ENCODE results near the gene TRPC3. TPM values are rescaled to one million over a fixed set of nuclear protein-coding genes. Genes with fewer than 3 reads are reported as not detected.
A peak's percentile ranks its signal among the peaks of the same experiment; 100 is the strongest.

TRPC3 gene
- total RNA-seq, 2 experiments from 2014 or later = not detected

GRCh38 chr4:121908346-121908745 is 43.5 kb downstream of the TRPC3 start:
- CTCF ChIA-PET = no interaction called here
- H3K36me3 Mint-ChIP-seq (ENCODE audit: low read depth) = no peaks in the 10 kb centered on the region
- Histone ChIP-seq H3K9me3 (ENCODE audit: control insufficient read depth in 1 of 2, insufficient read depth in 1 of 2, low read length in 2 of 2) (no peaks in the 10 kb centered on the region), H3K27ac (ENCODE audit: low read depth in 1 of 2, low read length in 2 of 2) (no peak overlapping the region), H3K27me3 (ENCODE audit: control insufficient read depth in 1 of 2, insufficient read depth in 2 of 2, low read length in 2 of 2) (peaks cover 0 to 12% of the 10 kb centered on the region in 2 experiments), H3K4me1 (ENCODE audit: insufficient read depth, low read length) (no peaks in the 10 kb centered on the region), H3K36me3 (ENCODE audit: insufficient read depth, low read length) (no peaks in the 10 kb centered on the region), H3K4me3 (ENCODE audit: low read length) (no peak overlapping the region)
- no peaks in the 10 kb centered on the region for H3K9me3 Mint-ChIP-seq
- H3K4me3 Mint-ChIP-seq = no peak overlapping the region
- DNase-seq (no peak), ATAC-seq (ENCODE audit: poor library complexity) (no peak)
- H3K27ac Mint-ChIP-seq = no peak overlapping the region
- H3K27me3 Mint-ChIP-seq = peaks cover 14% of the 10 kb centered on the region
- TF ChIP-seq, protein P1, sequence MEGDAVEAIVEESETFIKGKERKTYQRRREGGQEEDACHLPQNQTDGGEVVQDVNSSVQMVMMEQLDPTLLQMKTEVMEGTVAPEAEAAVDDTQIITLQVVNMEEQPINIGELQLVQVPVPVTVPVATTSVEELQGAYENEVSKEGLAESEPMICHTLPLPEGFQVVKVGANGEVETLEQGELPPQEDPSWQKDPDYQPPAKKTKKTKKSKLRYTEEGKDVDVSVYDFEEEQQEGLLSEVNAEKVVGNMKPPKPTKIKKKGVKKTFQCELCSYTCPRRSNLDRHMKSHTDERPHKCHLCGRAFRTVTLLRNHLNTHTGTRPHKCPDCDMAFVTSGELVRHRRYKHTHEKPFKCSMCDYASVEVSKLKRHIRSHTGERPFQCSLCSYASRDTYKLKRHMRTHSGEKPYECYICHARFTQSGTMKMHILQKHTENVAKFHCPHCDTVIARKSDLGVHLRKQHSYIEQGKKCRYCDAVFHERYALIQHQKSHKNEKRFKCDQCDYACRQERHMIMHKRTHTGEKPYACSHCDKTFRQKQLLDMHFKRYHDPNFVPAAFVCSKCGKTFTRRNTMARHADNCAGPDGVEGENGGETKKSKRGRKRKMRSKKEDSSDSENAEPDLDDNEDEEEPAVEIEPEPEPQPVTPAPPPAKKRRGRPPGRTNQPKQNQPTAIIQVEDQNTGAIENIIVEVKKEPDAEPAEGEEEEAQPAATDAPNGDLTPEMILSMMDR (IDR thresholded peaks at IDR 0.05) = no peak
- POLR2A ChIA-PET = no interaction called here
- intact Hi-C loops (cut with DNase I, micrococcal nuclease) = loop anchor here (10.0 kb wide), 2 partner anchors 96 to 306 kb away; no protein-coding TSS in a partner anchor
- no peaks in the 10 kb centered on the region for H3K4me1 Mint-ChIP-seq (ENCODE audit: low read depth)

DNA sequence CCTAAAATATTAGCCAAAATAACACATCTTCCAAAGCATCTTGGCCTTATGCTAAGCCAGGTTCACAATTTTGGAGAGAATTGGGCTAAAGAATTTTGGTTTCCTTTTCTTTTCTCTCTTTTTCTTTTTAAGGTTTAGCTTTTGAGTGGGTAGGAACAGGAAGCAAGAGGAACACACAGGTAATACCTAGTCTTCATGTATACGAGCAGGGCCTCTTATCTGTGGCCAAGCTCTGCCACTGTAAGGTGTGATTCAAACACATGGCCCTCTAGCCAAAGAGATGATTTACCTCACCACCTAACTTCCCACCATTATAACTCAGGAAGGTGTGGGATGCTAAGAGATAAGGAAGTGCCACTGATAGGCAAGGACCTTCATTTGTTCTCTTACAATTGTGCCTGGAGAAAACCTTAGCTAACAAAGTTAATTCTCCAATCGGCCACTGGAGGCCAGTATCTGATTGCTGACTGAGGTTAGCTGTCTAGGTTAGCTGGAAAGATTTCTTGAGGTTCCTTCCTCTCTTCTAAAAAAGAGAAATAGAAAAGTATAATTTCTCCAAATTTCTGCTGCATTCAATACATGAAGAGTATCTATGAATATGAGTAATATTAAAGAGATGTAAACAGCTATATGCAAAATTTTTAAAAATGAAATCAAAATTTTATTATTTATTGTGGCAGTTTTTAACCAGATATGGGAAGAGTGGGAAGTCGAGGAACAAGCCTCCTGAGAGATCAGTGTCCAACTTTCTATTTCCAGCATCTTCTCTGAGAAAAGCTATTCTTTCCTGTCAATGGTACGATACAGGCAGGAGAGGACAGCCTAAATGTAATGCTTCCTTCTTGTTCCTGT is 51.5 kb downstream of the TRPC3 start:
- no peaks in the 10 kb centered on the region for H3K36me3 Mint-ChIP-seq (ENCODE audit: low read depth)
- CTCF ChIA-PET = interaction anchor here (0.8 to 1.6 kb wide), 11 partner anchors 9 to 1019 kb away, joined by 3 to 6 read pairs (median 4); no protein-coding TSS in a partner anchor

GRCh38 chr4:121898150-121898549 is 53.7 kb downstream of the TRPC3 start:
- no peaks in the 10 kb centered on the region for H3K9me3 Mint-ChIP-seq
- no peaks in the 10 kb centered on the region for H3K36me3 ChIP-seq (ENCODE audit: insufficient read depth, low read length)
- H3K4me1 Mint-ChIP-seq (ENCODE audit: low read depth) = peaks cover 12% of the 10 kb centered on the region
- H3K27me3 ChIP-seq (ENCODE audit: control insufficient read depth in 1 of 2, insufficient read depth in 2 of 2, low read length in 2 of 2) = no peaks in the 10 kb centered on the region
- peak; percentile 61 for ATAC-seq (ENCODE audit: poor library complexity)
- no peaks in the 10 kb centered on the region for H3K36me3 Mint-ChIP-seq (ENCODE audit: low read depth)
- no peaks in the 10 kb centered on the region for H3K9me3 ChIP-seq (ENCODE audit: control insufficient read depth in 1 of 2, insufficient read depth in 1 of 2, low read length in 2 of 2)
- H3K4me3 Mint-ChIP-seq = no peak overlapping the region
- no peaks in the 10 kb centered on the region for H3K27me3 Mint-ChIP-seq
- TF ChIP-seq, protein P1 (IDR thresholded peaks at IDR 0.05) = no peak
- H3K27ac Mint-ChIP-seq = no peak overlapping the region
- intact Hi-C loops (cut with DNase I, micrococcal nuclease) = loop anchor here in 1 of 2 experiments (5.0 kb wide), 1 partner anchor 1019 kb away; no protein-coding TSS in a partner anchor
- ChIA-PET CTCF (no interaction called here), POLR2A (interaction anchor here (0.6 to 0.7 kb wide), 3 partner anchors 69 to 726 kb away, joined by 3 to 4 read pairs (median 3); no protein-coding TSS in a partner anchor)
- DNase-seq = peak in 9 of 14 experiments; percentile 1 to 46 (median 9)
- H3K4me3 ChIP-seq (ENCODE audit: low read length) = no peak overlapping the region
- H3K27ac ChIP-seq (ENCODE audit: low read depth in 1 of 2, low read length in 2 of 2) = no peak overlapping the region
- no peaks in the 10 kb centered on the region for H3K4me1 ChIP-seq (ENCODE audit: insufficient read depth, low read length)

More for the DNA sequence above, 51.5 kb downstream of the TRPC3 start:
- intact Hi-C loops (cut with DNase I, micrococcal nuclease) = loop anchor here (1.0 to 10.0 kb wide), 5 partner anchors 103 to 1012 kb away; no protein-coding TSS in a partner anchor
- Histone ChIP-seq H3K36me3 (ENCODE audit: insufficient read depth, low read length) (no peaks in the 10 kb centered on the region), H3K27me3 (ENCODE audit: control insufficient read depth in 1 of 2, insufficient read depth in 2 of 2, low read length in 2 of 2) (peaks cover 0 to 14% of the 10 kb centered on the region in 2 experiments), H3K4me1 (ENCODE audit: insufficient read depth, low read length) (no peaks in the 10 kb centered on the region), H3K9me3 (ENCODE audit: control insufficient read depth in 1 of 2, insufficient read depth in 1 of 2, low read length in 2 of 2) (no peaks in the 10 kb centered on the region), H3K27ac (ENCODE audit: low read depth in 1 of 2, low read length in 2 of 2) (no peak overlapping the region), H3K4me3 (ENCODE audit: low read length) (no peak overlapping the region)
- Mint-ChIP-seq H3K9me3 (no peaks in the 10 kb centered on the region), H3K4me1 (ENCODE audit: low read depth) (peaks cover 12% of the 10 kb centered on the region), H3K27me3 (peaks cover 8% of the 10 kb centered on the region), H3K27ac (no peak overlapping the region), H3K4me3 (no peak overlapping the region)
- POLR2A ChIA-PET = interaction anchor here (0.7 to 1.0 kb wide), 2 partner anchors 30 to 324 kb away, joined by 3 read pairs; partner anchors contain the start of gene BBS7
- DNase-seq = peak; percentile 4 to 75 (median 37)
- TF ChIP-seq, protein P1 (IDR thresholded peaks at IDR 0.05) = peak; percentile 81
- ATAC-seq (ENCODE audit: poor library complexity) = peak; percentile 90

Measured in CD4-positive, alpha-beta T cell (primary cell).